ENCODE measurements around the gene SPACA6.

Gene SPACA6

GRCh38 chr19:51689751-51690453, 3.2 kb upstream of the SPACA6 start:
- no peak for DNase-seq

GRCh38 chr19:51690454-51691073, 2.6 kb upstream of the SPACA6 start:
- DNase-seq, result peak; percentile 28

GRCh38 chr19:51691074-51691583, 2.0 kb upstream of the SPACA6 start:
- DNase-seq, result no peak

- no peak for DNase-seq
Measured at GRCh38 chr19:51691584-51692428, 1.3 kb upstream of the SPACA6 start.

- DNase-seq, result no peak
Measured at GRCh38 chr19:51692468-51692867, 662 bp upstream of the SPACA6 start.

GRCh38 chr19:51693819-51694218, 689 bp downstream of the SPACA6 start:
- DNase-seq, result no peak

GRCh38 chr19:51694318-51695085, 1.4 kb downstream of the SPACA6 start:
- DNase-seq, result no peak

- DNase-seq, result no peak
Measured at GRCh38 chr19:51695088-51695487, 2.0 kb downstream of the SPACA6 start.

- no peak for DNase-seq
Measured at GRCh38 chr19:51695702-51696315, 2.7 kb downstream of the SPACA6 start.

- DNase-seq, result no peak
Measured at GRCh38 chr19:51696606-51697005, 3.5 kb downstream of the SPACA6 start.

- no peak for DNase-seq
Measured at GRCh38 chr19:51697169-51697776, 4.1 kb downstream of the SPACA6 start.

- no peak for DNase-seq
Measured at GRCh38 chr19:51698296-51698695, 5.2 kb downstream of the SPACA6 start.

GRCh38 chr19:51699170-51699569, 6.0 kb downstream of the SPACA6 start:
- DNase-seq, result no peak

- no peak for DNase-seq
Measured at GRCh38 chr19:51701468-51702100, 8.5 kb downstream of the SPACA6 start.

GRCh38 chr19:51702103-51702824, 9.1 kb downstream of the SPACA6 start:
- no peak for DNase-seq

- DNase-seq, result no peak
Measured at GRCh38 chr19:51702825-51703574, 9.9 kb downstream of the SPACA6 start.

GRCh38 chr19:51703575-51704515, 10.7 kb downstream of the SPACA6 start:
- peak; percentile 58 for DNase-seq

- no peak for DNase-seq
Measured at GRCh38 chr19:51704626-51705025, 11.5 kb downstream of the SPACA6 start.

- no peak for DNase-seq
Measured at GRCh38 chr19:51706296-51706695, 13.2 kb downstream of the SPACA6 start.
